Stomach (tissue), 9 donors: ENCODE data around the gene TANC1. TPM values are rescaled to one million over a fixed set of nuclear protein-coding genes. Genes with fewer than 3 reads are reported as not detected.

Experiments
- DNase-seq, 2 donors: peaks; one replicate each; pipeline versions ENCODE4 v3.0.0 to v3.0.0-alpha.2; 2013 to 2019
- H3K27ac ChIP-seq, 5 donors: fragments of 200-600 bp in 4 of 5; sonication (generic) in 4 of 5; one replicate each; pipeline ENCODE4 v1.5.1; 2013 to 2019; ENCODE audit warnings: mild to moderate bottlenecking in 1 of 5, moderate library complexity in 1 of 5
- H3K27me3 ChIP-seq, 3 donors: fragments of 200-600 bp; sonication (generic); one replicate each; pipeline ENCODE4 v1.5.1; 2017 to 2019; ENCODE audit warnings: mixed run types in 1 of 3
- H3K36me3 ChIP-seq, 4 donors: fragments of 200-600 bp; sonication (generic); 1 replicate in 3 of 4; 2 replicates in 1 of 4; pipeline ENCODE4 v1.5.1; 2016 to 2019
- H3K4me1 ChIP-seq, 4 donors: fragments of 200-600 bp; sonication (generic); one replicate each; pipeline ENCODE4 v1.5.1; 2016 to 2019
- H3K4me3 ChIP-seq, 4 donors: fragments of 200-600 bp; sonication (generic) in 3 of 4; one replicate each; pipeline ENCODE4 v1.5.1; 2016 to 2019; ENCODE audit warnings: mild to moderate bottlenecking in 1 of 4
- H3K9me3 ChIP-seq, 4 donors: fragments of 200-600 bp; sonication (generic); one replicate each; pipeline ENCODE4 v1.5.1; 2016 to 2019
- CTCF ChIP-seq, 7 experiments: fragments of 450-650 bp in 4 of 7; fragments of 200-600 bp in 3 of 7; sonication (generic) in 3 of 7; IDR thresholded peaks; one replicate each; pipeline ENCODE4 v1.5.1; 2016 to 2019; ENCODE audit warnings: antibody characterized with exemption in 7 of 7, control low read depth in 2 of 7, mild to moderate bottlenecking in 1 of 7
- EP300 ChIP-seq: sonication (generic); formaldehyde crosslinking; IDR thresholded peaks from one replicate; pipeline ENCODE4 v1.6.1; 2017; ENCODE audit warnings: antibody characterized with exemption
- POLR2A ChIP-seq, 4 donors: fragments of 450-650 bp; IDR thresholded peaks; one replicate each; pipeline ENCODE4 v1.6.1; 2016; ENCODE audit warnings: antibody characterized with exemption in 4 of 4, control low read depth in 2 of 4, mild to moderate bottlenecking in 1 of 4, moderate library complexity in 1 of 4
- POLR2AphosphoS5 ChIP-seq, 3 donors: sonication (generic); formaldehyde crosslinking; IDR thresholded peaks; one replicate each; pipeline ENCODE4 v1.6.1; 2016; ENCODE audit warnings: antibody characterized with exemption in 3 of 3
- WGBS, 5 donors: extraction: QIAGEN DNeasy Blood & Tissue Kit in 3 of 5; methylation state at CpG; one replicate each; pipeline versions ENCODE4 v1.1.5 to v1.1.7; 2013 to 2018; 5-methylcytosine and 5-hydroxymethylcytosine counted together
- intact Hi-C: fragments of 100-400 bp; cut with DNase I; formaldehyde crosslinking; loops from one replicate; pipeline ENCODE4 v1.15.1; 2023; ENCODE audit warnings: low total_unique reads
- polyA plus RNA-seq, 3 donors: library from polyadenylated mRNA; stranded (reverse); fragments of 200-250 nt; gene quantifications; one replicate each; pipeline ENCODE4 v1.2.3, GENCODE V29; 2013
- total RNA-seq, 5 donors: library from RNA; depleted of rRNA; stranded (reverse); fragments of >200 nt; gene quantifications; one replicate each; pipeline versions ENCODE4 v1.1.0 to v1.2.3, GENCODE V29; 2014 to 2016
- donor health status: healthy with polysubstance abuse.
- donor health status: Bipolar disorder and iron deficiency.
- donor health status: healthy.

TANC1 gene
- total and polyA plus RNA-seq, 8 donors: 4.9 to 59.7 (median 37.7) TPM

GRCh38 chr2:159130302-159130701 is 161.9 kb downstream of the TANC1 start:
- H3K4me1 ChIP-seq: peaks cover 16 to 56% (median 35%) of the 10 kb centered on the region in 4 donors
- 70 to 79% (median 73%) methylated on average over 6 of the region's 6 CpGs for WGBS, 5 donors

GRCh38 chr2:159131267-159131913 is 162.9 kb downstream of the TANC1 start:
- H3K27me3 ChIP-seq: no peaks in the 10 kb centered on the region
- DNase-seq: no peak
- H3K4me3 ChIP-seq: no peak overlapping the region
- TF ChIP-seq POLR2A (IDR thresholded peaks at IDR 0.05) (no peak), POLR2AphosphoS5 (IDR thresholded peaks at IDR 0.05) (no peak), EP300 (no peak), CTCF (IDR thresholded peaks at IDR 0.05) (no peak)
- H3K9me3 ChIP-seq: no peaks in the 10 kb centered on the region
- intact Hi-C loops: no loop called here
- peaks cover 0 to 4% (median 0%) of the 10 kb centered on the region in 4 donors for H3K36me3 ChIP-seq
- peaks cover 21 to 64% (median 35%) of the 10 kb centered on the region in 4 donors for H3K4me1 ChIP-seq
- H3K27ac ChIP-seq: peak overlapping the region in 3 of 5 donors; percentile 39 to 62 (median 53)
- WGBS, 5 donors: 76 to 86% (median 78%) methylated on average over 7 of the region's 7 CpGs

More at GRCh38 chr2:159130302-159130701, 161.9 kb downstream of the TANC1 start:
- H3K27me3 ChIP-seq: no peaks in the 10 kb centered on the region
- DNase-seq: no peak
- intact Hi-C loops: no loop called here
- TF ChIP-seq CTCF (IDR thresholded peaks at IDR 0.05) (no peak), POLR2AphosphoS5 (IDR thresholded peaks at IDR 0.05) (no peak), POLR2A (IDR thresholded peaks at IDR 0.05) (no peak), EP300 (no peak)
- no peaks in the 10 kb centered on the region for H3K9me3 ChIP-seq
- H3K27ac ChIP-seq: no peak overlapping the region
- H3K36me3 ChIP-seq: peaks cover 0 to 4% (median 0%) of the 10 kb centered on the region in 4 donors
- H3K4me3 ChIP-seq: no peak overlapping the region

GRCh38 chr2:159131914-159132281 is 163.5 kb downstream of the TANC1 start:
- 37 to 54% (median 48%) methylated on average over 4 of the region's 4 CpGs for WGBS, 5 donors

GRCh38 chr2:159133797-159134196 is 165.4 kb downstream of the TANC1 start:
- no peak for DNase-seq
- WGBS, 5 donors: 36 to 46% (median 37%) methylated on average over 4 of the region's 4 CpGs
- Histone ChIP-seq H3K9me3 (no peaks in the 10 kb centered on the region), H3K27ac (no peak overlapping the region), H3K27me3 (no peaks in the 10 kb centered on the region), H3K36me3 (no peaks in the 10 kb centered on the region), H3K4me1 (peaks cover 19 to 70% (median 39%) of the 10 kb centered on the region in 4 donors), H3K4me3 (no peak overlapping the region)
- intact Hi-C loops: no loop called here
- TF ChIP-seq POLR2AphosphoS5 (IDR thresholded peaks at IDR 0.05) (no peak), CTCF (IDR thresholded peaks at IDR 0.05) (no peak), EP300 (no peak), POLR2A (IDR thresholded peaks at IDR 0.05) (no peak)

More at GRCh38 chr2:159131914-159132281, 163.5 kb downstream of the TANC1 start:
- Histone ChIP-seq H3K9me3 (no peaks in the 10 kb centered on the region), H3K27me3 (no peaks in the 10 kb centered on the region), H3K4me3 (no peak overlapping the region), H3K4me1 (peaks cover 21 to 67% (median 36%) of the 10 kb centered on the region in 4 donors), H3K27ac (peak overlapping the region in 3 of 5 donors; percentile 26 to 62 (median 53)), H3K36me3 (peaks cover 0 to 4% (median 0%) of the 10 kb centered on the region in 4 donors)
- intact Hi-C loops: no loop called here
- TF ChIP-seq POLR2AphosphoS5 (IDR thresholded peaks at IDR 0.05) (peak in 1 of 3 donors; percentile 23), EP300 (no peak)
- no peak for DNase-seq

- Histone ChIP-seq H3K4me3 (no peak overlapping the region), H3K4me1 (peaks cover 11 to 64% (median 31%) of the 10 kb centered on the region in 4 donors), H3K9me3 (no peaks in the 10 kb centered on the region), H3K27ac (peak overlapping the region in 4 of 5 donors; percentile 35 to 68 (median 62)), H3K27me3 (no peaks in the 10 kb centered on the region), H3K36me3 (no peaks in the 10 kb centered on the region)
- 65 to 83% (median 74%) methylated on average over 3 of the region's 3 CpGs for WGBS, 5 donors
- no peak for TF ChIP-seq POLR2A (IDR thresholded peaks at IDR 0.05)
- TF ChIP-seq EP300: no peak
- TF ChIP-seq CTCF (IDR thresholded peaks at IDR 0.05): no peak
- no peak for TF ChIP-seq POLR2AphosphoS5 (IDR thresholded peaks at IDR 0.05)
- intact Hi-C loops: no loop called here
- no peak for DNase-seq
Measured at GRCh38 chr2:159134979-159135378, 166.5 kb downstream of the TANC1 start.
